Ishikawa (cell line): Measurements from ENCODE around the gene GDPD1.

Source experiments
- CEBPB ChIP-seq: IDR thresholded peaks from 2 replicates; pipeline ENCODE4 v1.6.1; 2012
- CREB1 ChIP-seq: IDR thresholded peaks from 2 replicates; pipeline ENCODE4 v1.6.1; 2012; ENCODE audit warnings: low read depth
- EGR1 ChIP-seq: IDR thresholded peaks from 2 replicates; pipeline ENCODE4 v1.6.1; 2012
- EP300 ChIP-seq: IDR thresholded peaks from 2 replicates; pipeline ENCODE4 v1.6.1; 2012; ENCODE audit warnings: borderline replicate concordance
- FOXM1 ChIP-seq: IDR thresholded peaks from 2 replicates; pipeline ENCODE4 v1.6.1; 2012; ENCODE audit warnings: low read depth, borderline replicate concordance
- MAX ChIP-seq: IDR thresholded peaks from 2 replicates; pipeline ENCODE4 v1.6.1; 2012
- NFIC ChIP-seq: IDR thresholded peaks from 2 replicates; pipeline ENCODE4 v1.6.1; 2012
- RAD21 ChIP-seq: IDR thresholded peaks from 2 replicates; pipeline ENCODE4 v1.6.1; 2012; ENCODE audit warnings: low read depth
- TAF1 ChIP-seq: IDR thresholded peaks from 2 replicates; pipeline ENCODE4 v1.6.1; 2012; ENCODE audit warnings: low read depth, mild to moderate bottlenecking
- TCF12 ChIP-seq: IDR thresholded peaks from 2 replicates; pipeline ENCODE4 v1.6.1; 2012; ENCODE audit warnings: low read depth
- TEAD4 ChIP-seq: IDR thresholded peaks from 2 replicates; pipeline ENCODE4 v1.6.1; 2012
- YY1 ChIP-seq: IDR thresholded peaks from 2 replicates; pipeline ENCODE4 v1.6.1; 2012; ENCODE audit warnings: low read depth
- ZBTB7A ChIP-seq: IDR thresholded peaks from 2 replicates; pipeline ENCODE4 v1.6.1; 2012; ENCODE audit warnings: low read depth
- TF ChIP-seq, protein P1 (sequence below): IDR thresholded peaks from 2 replicates; pipeline ENCODE4 v1.6.1; 2012; ENCODE audit warnings: low read depth, mild to moderate bottlenecking
- TF ChIP-seq, protein P2 (sequence below): IDR thresholded peaks from 2 replicates; pipeline ENCODE4 v1.6.1; 2012

The GDPD1 gene

GRCh38 chr17:59284317-59284716 lies 64.0 kb downstream of the GDPD1 start:
- TF ChIP-seq NFIC (no peak), CREB1 (no peak), EP300 (no peak), ZBTB7A (no peak), TCF12 (no peak), TAF1 (no peak), RAD21 (no peak), CEBPB (no peak), YY1 (no peak)
- TF ChIP-seq, protein P1, sequence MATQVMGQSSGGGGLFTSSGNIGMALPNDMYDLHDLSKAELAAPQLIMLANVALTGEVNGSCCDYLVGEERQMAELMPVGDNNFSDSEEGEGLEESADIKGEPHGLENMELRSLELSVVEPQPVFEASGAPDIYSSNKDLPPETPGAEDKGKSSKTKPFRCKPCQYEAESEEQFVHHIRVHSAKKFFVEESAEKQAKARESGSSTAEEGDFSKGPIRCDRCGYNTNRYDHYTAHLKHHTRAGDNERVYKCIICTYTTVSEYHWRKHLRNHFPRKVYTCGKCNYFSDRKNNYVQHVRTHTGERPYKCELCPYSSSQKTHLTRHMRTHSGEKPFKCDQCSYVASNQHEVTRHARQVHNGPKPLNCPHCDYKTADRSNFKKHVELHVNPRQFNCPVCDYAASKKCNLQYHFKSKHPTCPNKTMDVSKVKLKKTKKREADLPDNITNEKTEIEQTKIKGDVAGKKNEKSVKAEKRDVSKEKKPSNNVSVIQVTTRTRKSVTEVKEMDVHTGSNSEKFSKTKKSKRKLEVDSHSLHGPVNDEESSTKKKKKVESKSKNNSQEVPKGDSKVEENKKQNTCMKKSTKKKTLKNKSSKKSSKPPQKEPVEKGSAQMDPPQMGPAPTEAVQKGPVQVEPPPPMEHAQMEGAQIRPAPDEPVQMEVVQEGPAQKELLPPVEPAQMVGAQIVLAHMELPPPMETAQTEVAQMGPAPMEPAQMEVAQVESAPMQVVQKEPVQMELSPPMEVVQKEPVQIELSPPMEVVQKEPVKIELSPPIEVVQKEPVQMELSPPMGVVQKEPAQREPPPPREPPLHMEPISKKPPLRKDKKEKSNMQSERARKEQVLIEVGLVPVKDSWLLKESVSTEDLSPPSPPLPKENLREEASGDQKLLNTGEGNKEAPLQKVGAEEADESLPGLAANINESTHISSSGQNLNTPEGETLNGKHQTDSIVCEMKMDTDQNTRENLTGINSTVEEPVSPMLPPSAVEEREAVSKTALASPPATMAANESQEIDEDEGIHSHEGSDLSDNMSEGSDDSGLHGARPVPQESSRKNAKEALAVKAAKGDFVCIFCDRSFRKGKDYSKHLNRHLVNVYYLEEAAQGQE: no peak
- TF ChIP-seq, protein P2, sequence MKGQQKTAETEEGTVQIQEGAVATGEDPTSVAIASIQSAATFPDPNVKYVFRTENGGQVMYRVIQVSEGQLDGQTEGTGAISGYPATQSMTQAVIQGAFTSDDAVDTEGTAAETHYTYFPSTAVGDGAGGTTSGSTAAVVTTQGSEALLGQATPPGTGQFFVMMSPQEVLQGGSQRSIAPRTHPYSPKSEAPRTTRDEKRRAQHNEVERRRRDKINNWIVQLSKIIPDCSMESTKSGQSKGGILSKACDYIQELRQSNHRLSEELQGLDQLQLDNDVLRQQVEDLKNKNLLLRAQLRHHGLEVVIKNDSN: no peak

DNA sequence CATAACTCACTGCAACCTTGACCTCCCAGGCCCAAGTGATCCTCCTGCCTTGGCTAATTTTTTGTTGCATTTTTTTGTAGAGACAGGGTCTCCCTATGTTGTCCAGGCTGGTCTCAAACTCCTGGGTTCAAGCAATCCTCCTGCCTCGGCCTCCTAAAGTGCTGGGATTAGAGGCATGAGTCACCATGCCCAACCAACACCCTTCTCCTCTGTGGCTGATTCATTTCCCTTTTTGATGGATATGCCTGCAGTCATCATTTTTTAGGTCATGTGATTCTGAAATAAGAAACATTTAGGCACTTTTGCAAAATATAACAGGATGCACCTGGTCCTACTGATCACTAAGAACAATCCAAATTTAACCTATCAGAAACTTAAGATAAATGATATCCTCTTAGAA lies 67.1 kb downstream of the GDPD1 start:
- no peak for TF ChIP-seq CEBPB
- no peak for TF ChIP-seq FOXM1
- no peak for TF ChIP-seq NFIC
- no peak for TF ChIP-seq EP300
- TF ChIP-seq, protein P1: no peak
- TF ChIP-seq CREB1: no peak
- no peak for TF ChIP-seq TAF1
- TF ChIP-seq EGR1: no peak
- no peak for TF ChIP-seq TEAD4
- TF ChIP-seq, protein P2: no peak
- no peak for TF ChIP-seq YY1
- TF ChIP-seq RAD21: no peak
- TF ChIP-seq TCF12: no peak
- no peak for TF ChIP-seq MAX
- TF ChIP-seq ZBTB7A: no peak

- TF ChIP-seq CEBPB (no peak), YY1 (no peak), RAD21 (no peak), MAX (no peak), TAF1 (no peak), TCF12 (no peak)
- TF ChIP-seq, protein P1: no peak
These were observed 67.6 kb downstream of the GDPD1 start for GRCh38 chr17:59287891-59288290.

DNA sequence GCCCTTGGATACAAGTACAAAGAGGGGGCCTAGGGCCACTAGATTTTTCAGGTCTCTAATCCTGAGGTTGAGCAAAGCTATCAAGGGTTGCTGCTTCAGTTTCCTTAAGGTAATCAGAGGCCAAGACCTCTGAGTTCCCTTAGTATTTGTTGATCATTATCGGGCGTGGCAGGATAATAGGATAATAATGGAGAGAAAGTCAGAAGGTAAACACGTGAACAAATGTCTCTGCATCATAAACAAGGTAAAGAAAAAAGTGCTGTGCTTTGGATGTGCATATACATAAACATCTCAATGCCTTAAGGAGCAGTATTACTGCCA lies 69.6 kb downstream of the GDPD1 start:
- no peak for TF ChIP-seq EP300
- no peak for TF ChIP-seq FOXM1

- no peak for TF ChIP-seq YY1
- TF ChIP-seq EP300: no peak
- peak; percentile 85 for TF ChIP-seq TCF12
- TF ChIP-seq CREB1: no peak
- TF ChIP-seq TAF1: no peak
- TF ChIP-seq TEAD4: peak; percentile 64; the same call in 1 of the 2 replicates
- 0 out of 2 replicates have a peak, but pooled peaks have one; percentile 35 for TF ChIP-seq MAX
- peak; percentile 92 for TF ChIP-seq NFIC
- TF ChIP-seq FOXM1: no peak; the same call in 1 of the 2 replicates
- TF ChIP-seq, protein P1: no peak
- TF ChIP-seq CEBPB: 0 out of 2 replicates have a peak, but pooled peaks have one; percentile 36
- TF ChIP-seq RAD21: no peak
- TF ChIP-seq EGR1: no peak
- TF ChIP-seq, protein P2: no peak
- no peak for TF ChIP-seq ZBTB7A
These were observed 71.8 kb downstream of the GDPD1 start for GRCh38 chr17:59292174-59292523.
